Measurements from ENCODE around the gene TXLNB.
"Not testable (repeated sequence)": the region's sequence is repeated elsewhere in the genome, so short reads cannot be mapped to it uniquely, and the experiment has no call there.

The TXLNB gene

GRCh38 chr6:139294090-139294489, 2.3 kb upstream of the TXLNB start:
- WGBS = 89% methylated on average over 1 of the region's 2 CpGs

GRCh38 chr6:139293230-139293629, 1.4 kb upstream of the TXLNB start:
- H2BK15ac ChIP-seq (ENCODE audit: low read depth, poor library complexity, severe bottlenecking); H2AFZ ChIP-seq (ENCODE audit: low read depth, low read length); H3K36me3 ChIP-seq (ENCODE audit: control insufficient read depth in 1 of 2, insufficient read depth in 2 of 2, low read depth in 1 of 2, low read length in 2 of 2); H2BK12ac ChIP-seq (ENCODE audit: low read length in 2 of 2); DNase-seq; H2BK5ac ChIP-seq (ENCODE audit: low read depth, low read length, poor library complexity, severe bottlenecking); H2AK5ac ChIP-seq (ENCODE audit: low read length, severe bottlenecking); H4K91ac ChIP-seq (ENCODE audit: low read length); H3K23ac ChIP-seq (ENCODE audit: low read length in 2 of 2); H3K14ac ChIP-seq (ENCODE audit: low read length in 2 of 2); H3K4me1 ChIP-seq (ENCODE audit: control insufficient read depth, insufficient read depth, low read depth, low read length); H4K8ac ChIP-seq (ENCODE audit: low read length); H3K4ac ChIP-seq (ENCODE audit: low read depth in 1 of 2, low read length in 2 of 2); H3K27ac ChIP-seq (ENCODE audit: low read length, poor library complexity, severe bottlenecking); H3K4me2 ChIP-seq (ENCODE audit: low read length, poor library complexity, severe bottlenecking); H2BK120ac ChIP-seq (ENCODE audit: low read depth, low read length); H3K79me1 ChIP-seq (replicated peaks; ENCODE audit: low read length, poor library complexity, severe bottlenecking); H3K27me3 ChIP-seq (ENCODE audit: control insufficient read depth in 1 of 2, insufficient read depth in 1 of 2, low read length in 2 of 2); H3K18ac ChIP-seq (ENCODE audit: low read depth in 1 of 2, low read length in 2 of 2); H3K9me3 ChIP-seq (ENCODE audit: control insufficient read depth, low read length); H3K9ac ChIP-seq (ENCODE audit: low read length); H3K4me3 ChIP-seq (ENCODE audit: insufficient read depth in 1 of 2, low read depth in 1 of 2, low read length in 2 of 2): not testable (repeated sequence)
- WGBS = 89% methylated on average over 7 of the region's 10 CpGs

More at GRCh38 chr6:139294090-139294489, 2.3 kb upstream of the TXLNB start:
- H3K9me3 ChIP-seq (ENCODE audit: control insufficient read depth, low read length) = no peaks in the 10 kb centered on the region
- no peak overlapping the region for H4K8ac ChIP-seq (ENCODE audit: low read length)
- H3K9ac ChIP-seq (ENCODE audit: low read length) = no peak overlapping the region
- peaks cover 4% of the 10 kb centered on the region for H3K4me1 ChIP-seq (ENCODE audit: control insufficient read depth, insufficient read depth, low read depth, low read length)
- H2AFZ ChIP-seq (ENCODE audit: low read depth, low read length) = no peak overlapping the region
- H2AK5ac ChIP-seq (ENCODE audit: low read length, severe bottlenecking) = no peak overlapping the region
- no peak overlapping the region for H3K4me3 ChIP-seq (ENCODE audit: insufficient read depth in 1 of 2, low read depth in 1 of 2, low read length in 2 of 2)
- no peak overlapping the region for H3K4me2 ChIP-seq (ENCODE audit: low read length, poor library complexity, severe bottlenecking)
- no peak overlapping the region for H3K4ac ChIP-seq (ENCODE audit: low read depth in 1 of 2, low read length in 2 of 2)
- no peaks in the 10 kb centered on the region for H3K27me3 ChIP-seq (ENCODE audit: control insufficient read depth in 1 of 2, insufficient read depth in 1 of 2, low read length in 2 of 2)
- H4K91ac ChIP-seq (ENCODE audit: low read length) = no peak overlapping the region
- H2BK15ac ChIP-seq (ENCODE audit: low read depth, poor library complexity, severe bottlenecking) = no peak overlapping the region
- no peaks in the 10 kb centered on the region for H3K36me3 ChIP-seq (ENCODE audit: control insufficient read depth in 1 of 2, insufficient read depth in 2 of 2, low read depth in 1 of 2, low read length in 2 of 2)
- H2BK5ac ChIP-seq (ENCODE audit: low read depth, low read length, poor library complexity, severe bottlenecking) = no peak overlapping the region
- no peak overlapping the region for H3K23ac ChIP-seq (ENCODE audit: low read length in 2 of 2)
- H3K27ac ChIP-seq (ENCODE audit: low read length, poor library complexity, severe bottlenecking) = no peak overlapping the region
- no peaks in the 10 kb centered on the region for H3K79me1 ChIP-seq (replicated peaks; ENCODE audit: low read length, poor library complexity, severe bottlenecking)
- no peak overlapping the region for H2BK120ac ChIP-seq (ENCODE audit: low read depth, low read length)
- H2BK12ac ChIP-seq (ENCODE audit: low read length in 2 of 2) = no peak overlapping the region
- DNase-seq = no peak
- H3K18ac ChIP-seq (ENCODE audit: low read depth in 1 of 2, low read length in 2 of 2) = no peak overlapping the region
- H3K14ac ChIP-seq (ENCODE audit: low read length in 2 of 2) = no peak overlapping the region

- DNase-seq = peak; percentile 83
- Histone ChIP-seq H3K79me1 (replicated peaks; ENCODE audit: low read length, poor library complexity, severe bottlenecking) (no peaks in the 10 kb centered on the region), H3K9me3 (ENCODE audit: control insufficient read depth, low read length) (no peaks in the 10 kb centered on the region), H3K4me2 (ENCODE audit: low read length, poor library complexity, severe bottlenecking) (no peak overlapping the region), H3K9ac (ENCODE audit: low read length) (peak overlapping the region; percentile 88), H3K4me1 (ENCODE audit: control insufficient read depth, insufficient read depth, low read depth, low read length) (peaks cover 4% of the 10 kb centered on the region), H3K36me3 (ENCODE audit: control insufficient read depth in 1 of 2, insufficient read depth in 2 of 2, low read depth in 1 of 2, low read length in 2 of 2) (no peaks in the 10 kb centered on the region), H3K23ac (ENCODE audit: low read length in 2 of 2) (no peak overlapping the region), H2BK120ac (ENCODE audit: low read depth, low read length) (no peak overlapping the region), H2BK15ac (ENCODE audit: low read depth, poor library complexity, severe bottlenecking) (no peak overlapping the region), H4K91ac (ENCODE audit: low read length) (no peak overlapping the region), H3K14ac (ENCODE audit: low read length in 2 of 2) (no peak overlapping the region), H2BK12ac (ENCODE audit: low read length in 2 of 2) (no peak overlapping the region), H3K27ac (ENCODE audit: low read length, poor library complexity, severe bottlenecking) (no peak overlapping the region), H2BK5ac (ENCODE audit: low read depth, low read length, poor library complexity, severe bottlenecking) (no peak overlapping the region), H3K18ac (ENCODE audit: low read depth in 1 of 2, low read length in 2 of 2) (no peak overlapping the region), H4K8ac (ENCODE audit: low read length) (no peak overlapping the region), H2AK5ac (ENCODE audit: low read length, severe bottlenecking) (no peak overlapping the region), H3K27me3 (ENCODE audit: control insufficient read depth in 1 of 2, insufficient read depth in 1 of 2, low read length in 2 of 2) (no peaks in the 10 kb centered on the region), H3K4ac (ENCODE audit: low read depth in 1 of 2, low read length in 2 of 2) (no peak overlapping the region), H3K4me3 (ENCODE audit: insufficient read depth in 1 of 2, low read depth in 1 of 2, low read length in 2 of 2) (no peak overlapping the region), H2AFZ (ENCODE audit: low read depth, low read length) (no peak overlapping the region)
- 19% methylated on average over 3 of the region's 5 CpGs for whole genome bisulfite sequencing
Measured at GRCh38 chr6:139290787-139291311, 949 bp downstream of the TXLNB start.

GRCh38 chr6:139289233-139289632, 2.6 kb downstream of the TXLNB start:
- H3K9me3 ChIP-seq (ENCODE audit: control insufficient read depth, low read length) = no peaks in the 10 kb centered on the region
- H3K4ac ChIP-seq (ENCODE audit: low read depth in 1 of 2, low read length in 2 of 2) = no peak overlapping the region
- no peaks in the 10 kb centered on the region for H3K79me1 ChIP-seq (replicated peaks; ENCODE audit: low read length, poor library complexity, severe bottlenecking)
- H3K27me3 ChIP-seq (ENCODE audit: control insufficient read depth in 1 of 2, insufficient read depth in 1 of 2, low read length in 2 of 2) = no peaks in the 10 kb centered on the region
- no peak overlapping the region for H3K23ac ChIP-seq (ENCODE audit: low read length in 2 of 2)
- H2BK12ac ChIP-seq (ENCODE audit: low read length in 2 of 2) = no peak overlapping the region
- H4K91ac ChIP-seq (ENCODE audit: low read length) = no peak overlapping the region
- no peak overlapping the region for H2BK5ac ChIP-seq (ENCODE audit: low read depth, low read length, poor library complexity, severe bottlenecking)
- H3K27ac ChIP-seq (ENCODE audit: low read length, poor library complexity, severe bottlenecking) = no peak overlapping the region
- H3K18ac ChIP-seq (ENCODE audit: low read depth in 1 of 2, low read length in 2 of 2) = no peak overlapping the region
- no peak overlapping the region for H2AFZ ChIP-seq (ENCODE audit: low read depth, low read length)
- no peak overlapping the region for H3K4me3 ChIP-seq (ENCODE audit: insufficient read depth in 1 of 2, low read depth in 1 of 2, low read length in 2 of 2)
- DNase-seq = no peak
- no peak overlapping the region for H2AK5ac ChIP-seq (ENCODE audit: low read length, severe bottlenecking)
- H3K14ac ChIP-seq (ENCODE audit: low read length in 2 of 2) = no peak overlapping the region
- H3K4me2 ChIP-seq (ENCODE audit: low read length, poor library complexity, severe bottlenecking) = no peak overlapping the region
- WGBS = 93% methylated on average over 10 of the region's 10 CpGs
- H4K8ac ChIP-seq (ENCODE audit: low read length) = no peak overlapping the region
- H3K9ac ChIP-seq (ENCODE audit: low read length) = no peak overlapping the region
- no peak overlapping the region for H2BK120ac ChIP-seq (ENCODE audit: low read depth, low read length)
- H3K4me1 ChIP-seq (ENCODE audit: control insufficient read depth, insufficient read depth, low read depth, low read length) = peaks cover 4% of the 10 kb centered on the region
- no peaks in the 10 kb centered on the region for H3K36me3 ChIP-seq (ENCODE audit: control insufficient read depth in 1 of 2, insufficient read depth in 2 of 2, low read depth in 1 of 2, low read length in 2 of 2)
- H2BK15ac ChIP-seq (ENCODE audit: low read depth, poor library complexity, severe bottlenecking) = no peak overlapping the region

Measured in mesenchymal stem cell (in vitro differentiated cells and primary cell).